Measurements from ENCODE around the gene CNNM1. TPM values are rescaled to one million over a fixed set of nuclear protein-coding genes. Genes with fewer than 3 reads are reported as not detected.

Gene CNNM1
- total and polyA plus RNA-seq, 11 donors = 0.04 to 0.43 (median 0.11) TPM; not detected in 4

GRCh38 chr10:99366666-99367065 is 37.5 kb downstream of the CNNM1 start:
- H3K4me1 ChIP-seq = no peaks in the 10 kb centered on the region
- H3K36me3 ChIP-seq = no peaks in the 10 kb centered on the region
- H3K27ac ChIP-seq = no peak overlapping the region
- DNase-seq = no peak
- no peaks in the 10 kb centered on the region for H3K9me3 ChIP-seq
- intact Hi-C loops (cut with DNase I) = loop anchor here in 1 of 10 donors (10.0 kb wide), 1 partner anchor 902 kb away; no protein-coding TSS in a partner anchor
- peaks cover 0 to 8% (median 0%) of the 10 kb centered on the region in 9 donors for H3K27me3 ChIP-seq
- no peak for ATAC-seq
- H3K4me3 ChIP-seq = no peak overlapping the region
- 67 to 82% (median 71%) methylated on average over 2 of the region's 2 CpGs for WGBS, 4 donors
- TF ChIP-seq POLR2A (IDR thresholded peaks at IDR 0.05) = no peak
- no peak for TF ChIP-seq CTCF (IDR thresholded peaks at IDR 0.05)

GRCh38 chr10:99368646-99369045 is 39.5 kb downstream of the CNNM1 start:
- no peaks in the 10 kb centered on the region for H3K36me3 ChIP-seq
- ATAC-seq (no peak), DNase-seq (no peak)
- WGBS, 4 donors = 47 to 67% (median 51%) methylated on average over 1 of the region's 1 CpG
- H3K4me3 ChIP-seq = no peak overlapping the region
- H3K27me3 ChIP-seq = peaks cover 0 to 13% (median 0%) of the 10 kb centered on the region in 9 donors
- H3K4me1 ChIP-seq = no peaks in the 10 kb centered on the region
- H3K9me3 ChIP-seq = no peaks in the 10 kb centered on the region
- H3K27ac ChIP-seq = no peak overlapping the region
- no peak for TF ChIP-seq POLR2A (IDR thresholded peaks at IDR 0.05)
- no peak for TF ChIP-seq CTCF (IDR thresholded peaks at IDR 0.05)
- intact Hi-C loops (cut with DNase I) = loop anchor here in 1 of 10 donors (10.0 kb wide), 1 partner anchor 904 kb away; no protein-coding TSS in a partner anchor

GRCh38 chr10:99369126-99369525 is 40.0 kb downstream of the CNNM1 start:
- WGBS, 4 donors = 81 to 87% (median 86%) methylated on average over 5 of the region's 5 CpGs
- DNase-seq = no peak
- Histone ChIP-seq H3K4me1 (no peaks in the 10 kb centered on the region), H3K27ac (no peak overlapping the region), H3K9me3 (no peaks in the 10 kb centered on the region), H3K4me3 (no peak overlapping the region), H3K27me3 (peaks cover 0 to 16% (median 0%) of the 10 kb centered on the region in 9 donors), H3K36me3 (no peaks in the 10 kb centered on the region)
- TF ChIP-seq CTCF (IDR thresholded peaks at IDR 0.05) = no peak
- no peak for TF ChIP-seq POLR2A (IDR thresholded peaks at IDR 0.05)
- no peak for ATAC-seq
- intact Hi-C loops (cut with DNase I) = loop anchor here in 1 of 10 donors (10.0 kb wide), 1 partner anchor 904 kb away; no protein-coding TSS in a partner anchor

GRCh38 chr10:99369551-99369950 is 40.4 kb downstream of the CNNM1 start:
- Histone ChIP-seq H3K36me3 (no peaks in the 10 kb centered on the region), H3K27me3 (peaks cover 0 to 19% (median 0%) of the 10 kb centered on the region in 9 donors), H3K4me1 (no peaks in the 10 kb centered on the region), H3K9me3 (no peaks in the 10 kb centered on the region), H3K4me3 (no peak overlapping the region), H3K27ac (no peak overlapping the region)
- WGBS, 4 donors = 82 to 87% (median 84%) methylated on average over 3 of the region's 3 CpGs
- ATAC-seq (no peak), DNase-seq (no peak)
- no peak for TF ChIP-seq CTCF (IDR thresholded peaks at IDR 0.05)
- intact Hi-C loops (cut with DNase I) = loop anchor here in 1 of 10 donors (10.0 kb wide), 1 partner anchor 905 kb away; no protein-coding TSS in a partner anchor

Data from heart left ventricle (tissue), 16 donors.